ENCODE results near the gene MEX3C.

Gene MEX3C

DNA sequence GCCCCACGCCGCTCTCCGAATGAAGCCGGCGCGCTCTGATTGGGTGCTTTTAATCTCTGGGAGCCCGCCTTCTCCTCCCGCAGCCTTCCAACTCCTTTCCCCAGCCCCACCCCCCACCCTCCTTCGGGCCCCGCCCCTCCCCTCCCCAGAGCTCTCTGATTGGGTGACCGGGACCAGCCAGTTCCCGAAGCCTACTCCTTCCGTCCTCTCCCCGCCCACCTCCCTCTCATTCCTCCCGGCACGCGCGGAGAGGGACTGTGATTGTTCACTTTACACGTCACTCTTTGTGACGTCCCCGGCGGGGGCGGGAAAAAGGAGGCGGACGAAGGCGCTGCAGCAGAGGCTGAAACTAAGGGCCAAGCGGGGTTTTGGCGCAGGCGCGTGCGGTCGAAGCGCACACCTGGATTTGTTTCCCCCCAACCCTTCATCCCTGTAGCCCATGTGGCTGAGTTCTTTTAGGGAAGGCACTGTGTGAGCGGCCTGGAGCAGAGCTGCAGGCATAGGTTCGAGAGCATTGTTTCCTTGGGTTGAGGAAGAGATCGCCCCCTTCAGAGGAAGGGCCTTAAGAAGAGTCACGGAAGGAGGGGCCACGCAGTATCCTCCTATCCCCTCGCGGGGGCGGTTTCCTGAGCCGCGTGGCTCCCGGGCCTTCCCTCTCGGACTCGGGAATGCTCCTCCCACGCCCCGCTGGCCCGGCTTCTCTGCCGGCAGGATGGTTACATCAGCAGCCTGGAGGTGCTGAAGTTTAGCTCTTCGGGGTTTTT, at the start of gene MEX3C:
Gene MEX3C (minus strand): TSS at position 21 of the 764 bp plus-strand sequence. CDS start 361 bp downstream, outside the sequence.
- peak; percentile 98 for DNase-seq (ENCODE audit: low read depth)

DNA sequence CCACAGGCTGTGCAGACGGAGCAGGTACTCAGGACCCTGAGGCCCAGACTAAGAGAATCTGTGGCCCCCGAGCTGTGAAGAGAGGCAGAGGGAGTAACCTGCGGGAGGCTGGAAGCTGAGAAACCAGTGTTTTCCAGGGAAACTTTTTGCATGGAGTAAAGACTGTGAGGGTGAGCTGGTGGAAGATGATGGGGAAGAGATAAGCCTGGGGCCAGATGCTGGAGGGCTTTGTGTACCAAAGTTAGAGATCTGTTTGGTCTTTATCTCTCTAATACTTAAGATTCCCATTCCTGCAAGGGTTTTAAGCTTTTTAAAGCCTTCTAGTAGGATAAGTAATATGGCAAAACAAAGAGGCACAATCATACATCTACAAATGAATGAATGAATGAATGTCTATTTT, 43.7 kb upstream of the MEX3C start:
- DNase-seq (ENCODE audit: low read depth), result no peak

DNA sequence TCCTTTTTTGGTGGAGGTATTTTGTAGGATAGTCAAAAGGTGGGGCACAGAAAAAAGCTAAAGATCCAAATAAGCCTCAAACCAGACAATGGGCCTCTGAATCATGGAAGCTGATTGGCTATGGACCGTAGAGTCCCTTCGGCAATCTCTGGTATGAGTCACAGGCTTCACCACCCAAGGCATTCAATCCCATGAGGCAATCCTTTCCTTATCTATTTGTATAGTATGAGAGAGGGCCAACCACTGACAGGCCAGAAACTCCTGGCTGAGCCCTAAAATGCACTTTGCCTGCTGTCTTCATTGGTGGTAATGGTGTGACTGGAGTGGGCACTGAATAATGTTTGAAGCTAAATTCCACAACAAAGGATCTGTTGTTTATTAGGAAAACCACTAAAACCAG, 38.7 kb upstream of the MEX3C start:
- no peak for DNase-seq (ENCODE audit: low read depth)

DNA sequence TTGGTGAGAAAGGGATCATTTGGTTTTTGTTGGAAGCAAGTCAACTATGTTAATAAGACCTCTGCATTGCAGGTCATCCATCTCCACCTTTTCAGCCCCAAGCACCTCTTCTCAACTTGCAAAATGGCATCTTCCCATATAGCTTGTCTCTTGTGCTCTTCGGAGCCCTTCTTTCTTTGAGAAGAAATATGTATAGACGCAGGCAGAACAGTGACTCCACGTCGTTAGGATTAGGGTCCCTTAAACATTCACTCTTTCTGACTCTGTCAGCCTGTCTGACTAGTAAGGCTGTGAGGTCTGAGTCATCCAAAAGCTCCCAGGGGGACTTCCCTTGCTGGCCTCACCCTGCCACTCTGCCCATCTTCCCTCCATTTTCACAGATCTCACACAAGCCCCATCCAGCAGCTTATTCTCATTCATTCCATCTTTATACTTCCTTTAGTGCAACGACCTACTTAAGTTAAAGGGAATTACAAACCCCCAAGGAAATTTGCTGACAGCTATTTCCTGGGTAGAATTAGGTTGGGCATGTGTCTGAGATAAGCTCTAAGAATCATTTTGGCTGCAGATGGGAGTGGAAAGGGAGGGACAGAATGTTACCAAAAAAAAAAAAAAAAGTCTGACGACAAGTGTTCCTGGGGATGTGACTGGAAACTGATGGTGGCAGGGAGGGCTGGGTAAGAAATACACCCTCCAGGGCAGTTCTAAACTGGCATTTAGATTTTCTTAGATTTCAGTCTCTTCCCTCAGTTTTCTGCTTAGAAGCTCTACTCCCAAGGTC, 37.7 kb upstream of the MEX3C start:
- no peak for DNase-seq (ENCODE audit: low read depth)

DNA sequence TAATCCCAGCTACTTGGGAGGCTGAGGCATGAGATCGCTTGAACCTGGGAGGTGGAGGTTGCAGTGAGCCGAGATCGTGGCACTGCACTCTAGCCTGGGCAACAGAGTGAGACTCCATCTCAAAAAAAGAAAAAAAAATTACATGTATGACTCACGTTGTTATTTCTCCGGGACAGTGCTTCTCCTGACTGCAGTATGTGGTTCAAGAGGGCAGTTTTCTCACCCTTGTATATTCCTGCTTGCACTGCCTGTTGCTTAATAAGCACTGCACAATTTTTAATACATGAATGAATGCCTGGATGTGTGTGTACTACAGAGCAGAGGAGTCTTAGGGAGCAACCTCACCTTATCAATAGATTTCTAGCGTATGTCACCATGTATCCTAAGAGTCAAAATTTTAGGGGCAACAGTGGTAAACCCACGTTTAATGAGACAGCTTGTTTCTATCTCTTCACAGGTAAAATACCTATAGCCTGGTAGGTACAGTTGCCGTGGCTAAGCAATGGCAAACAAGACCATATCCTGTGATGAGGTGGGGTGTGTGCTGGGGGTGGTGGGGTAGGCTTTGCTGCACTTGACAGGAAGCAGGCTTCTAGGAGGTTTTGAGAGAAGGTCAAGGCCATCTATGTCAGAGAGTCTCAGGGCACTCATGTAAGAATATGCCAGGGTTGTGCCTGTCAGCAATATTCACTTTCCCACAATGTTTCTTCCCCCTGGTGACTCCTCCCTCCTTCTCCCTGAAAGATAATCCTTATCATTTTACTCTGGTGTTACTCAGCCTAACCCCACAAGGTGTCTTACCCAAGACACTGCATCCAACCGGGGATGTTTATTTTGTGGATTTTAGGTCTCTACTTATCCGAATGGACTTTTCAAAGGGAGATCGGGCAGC, 36.9 kb upstream of the MEX3C start:
- DNase-seq (ENCODE audit: low read depth), result no peak

DNA sequence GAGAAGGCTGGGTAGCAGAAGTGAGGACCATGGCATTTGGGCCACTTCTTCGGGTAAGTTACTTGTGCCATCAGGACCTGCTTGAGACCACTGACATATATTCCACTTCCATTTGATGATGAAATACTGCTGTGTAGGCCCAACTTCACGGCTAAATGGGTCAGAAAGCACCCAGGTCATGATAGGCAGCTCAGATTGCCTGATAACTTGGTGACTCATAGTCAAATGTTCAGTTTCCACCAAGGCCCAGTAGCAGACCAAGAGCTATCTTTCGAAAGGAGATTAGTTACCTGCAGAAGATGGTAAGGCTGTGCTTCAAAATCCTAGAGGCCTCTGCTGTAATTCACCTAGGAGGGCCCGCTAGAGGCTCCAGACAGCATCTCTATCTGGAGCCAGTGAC, 31.8 kb upstream of the MEX3C start:
- DNase-seq (ENCODE audit: low read depth), result no peak

DNA sequence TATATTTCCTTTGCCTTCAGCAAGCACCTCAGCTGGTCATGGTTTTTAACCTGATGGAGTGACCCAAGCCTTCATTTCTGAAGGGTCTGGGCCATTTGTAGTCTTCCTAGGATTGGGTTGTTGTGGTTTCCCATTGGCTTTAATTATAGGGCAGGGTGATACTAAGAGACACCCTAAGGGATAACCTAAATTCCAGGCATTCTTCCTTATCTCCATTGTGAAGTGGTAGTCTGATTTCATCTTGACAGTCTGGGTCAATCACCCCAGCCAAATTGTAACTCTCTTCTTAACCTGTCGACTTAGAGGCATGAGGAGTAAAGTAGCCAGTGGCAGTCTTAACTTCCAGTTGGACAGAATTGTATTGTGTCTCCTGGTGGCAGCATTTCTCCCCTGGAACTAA, 30.2 kb upstream of the MEX3C start:
- no peak for DNase-seq (ENCODE audit: low read depth)

DNA sequence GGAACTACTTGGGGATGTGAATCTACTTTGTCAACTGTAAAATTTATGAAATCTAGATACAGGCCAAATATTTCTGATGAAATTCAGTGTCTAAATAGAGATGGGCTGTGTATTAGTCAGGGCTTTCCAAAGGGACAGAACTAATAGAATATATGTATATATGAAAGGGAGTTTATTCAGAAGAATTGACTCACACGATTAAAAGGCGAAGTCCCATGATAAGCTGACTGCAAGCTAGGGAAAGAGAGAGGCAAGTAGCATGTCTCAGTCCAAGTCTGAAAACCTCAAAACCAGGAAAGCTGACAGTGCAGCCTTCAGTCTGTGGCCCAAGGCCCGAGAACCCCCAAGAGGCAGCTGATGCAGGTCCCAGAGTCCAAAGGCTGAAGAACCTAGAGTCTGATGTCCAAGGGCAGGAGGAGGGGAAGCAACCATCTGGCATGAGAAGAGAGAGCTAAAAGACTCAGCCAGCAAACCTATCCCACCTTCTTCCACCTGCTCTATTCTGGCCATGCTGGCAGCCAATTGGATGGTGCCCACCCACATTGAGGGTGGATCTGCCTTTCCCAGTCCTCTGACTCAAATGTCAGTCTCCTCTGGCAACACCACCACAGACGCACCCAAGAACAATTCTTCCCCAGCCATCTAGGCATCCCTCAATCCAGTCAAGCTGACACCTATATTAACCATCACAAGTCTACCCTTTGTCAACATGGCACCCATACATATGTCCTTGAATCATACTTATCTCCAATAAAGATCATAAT, 29.3 kb upstream of the MEX3C start:
- DNase-seq (ENCODE audit: low read depth), result no peak

DNA sequence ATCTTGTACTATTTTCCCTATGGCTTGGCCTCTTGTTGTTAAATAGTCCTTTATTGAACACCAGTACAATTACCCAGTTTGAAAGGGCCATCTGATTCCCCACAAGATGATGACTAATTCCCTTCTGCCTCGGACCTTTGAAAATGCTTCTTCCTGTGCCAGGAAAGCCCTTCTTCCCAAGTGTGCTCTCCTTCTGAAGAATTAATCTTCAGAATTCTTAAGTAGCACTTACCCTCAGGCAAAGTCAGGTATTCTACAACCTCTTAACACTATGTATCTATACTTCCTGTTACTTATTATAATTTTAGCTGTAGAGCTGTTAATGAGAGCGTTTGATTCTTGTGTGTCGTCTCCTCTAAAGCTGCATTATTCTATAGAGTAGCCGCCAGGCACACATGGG, 28.6 kb upstream of the MEX3C start:
- DNase-seq (ENCODE audit: low read depth), result no peak

DNA sequence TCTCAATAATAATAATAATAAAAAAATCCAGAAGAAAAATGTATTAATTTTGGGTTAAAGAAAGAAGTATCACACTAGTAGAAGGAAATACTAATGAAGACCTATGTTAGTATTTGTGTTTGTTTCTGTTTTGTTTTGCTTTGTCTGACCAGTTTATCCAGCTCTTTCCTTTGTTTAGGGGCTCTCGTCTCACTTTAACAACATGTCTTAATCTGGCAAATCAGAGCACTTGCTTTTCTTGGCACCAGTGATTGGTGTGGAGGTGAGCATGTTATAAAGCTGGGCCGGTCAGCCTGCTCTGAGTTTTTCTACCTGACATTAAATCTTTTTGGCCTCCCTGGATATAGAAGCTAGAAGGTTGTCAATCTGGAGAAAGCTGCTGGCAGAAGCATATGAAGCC, 15.1 kb upstream of the MEX3C start:
- no peak for DNase-seq (ENCODE audit: low read depth)

DNA sequence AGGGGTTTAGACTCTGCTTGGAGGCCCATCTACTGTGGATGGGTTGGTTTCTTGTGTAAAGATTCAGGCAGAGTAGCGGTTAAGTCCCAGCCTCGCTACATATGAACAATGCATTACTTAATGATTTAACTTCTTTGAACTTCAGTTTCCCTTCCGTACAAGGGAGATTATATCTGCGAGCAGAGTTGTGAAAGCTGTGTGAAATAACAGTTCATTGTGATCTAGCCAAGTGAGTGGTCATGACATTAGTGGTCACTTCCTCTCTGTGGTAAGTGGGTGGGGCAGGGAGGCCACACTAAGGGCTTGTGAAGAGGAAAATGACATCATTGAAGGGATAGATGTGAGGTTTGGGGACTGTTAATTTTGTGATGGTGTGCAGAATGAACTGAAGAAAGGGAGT, 14.1 kb upstream of the MEX3C start:
- no peak for DNase-seq (ENCODE audit: low read depth)

DNA sequence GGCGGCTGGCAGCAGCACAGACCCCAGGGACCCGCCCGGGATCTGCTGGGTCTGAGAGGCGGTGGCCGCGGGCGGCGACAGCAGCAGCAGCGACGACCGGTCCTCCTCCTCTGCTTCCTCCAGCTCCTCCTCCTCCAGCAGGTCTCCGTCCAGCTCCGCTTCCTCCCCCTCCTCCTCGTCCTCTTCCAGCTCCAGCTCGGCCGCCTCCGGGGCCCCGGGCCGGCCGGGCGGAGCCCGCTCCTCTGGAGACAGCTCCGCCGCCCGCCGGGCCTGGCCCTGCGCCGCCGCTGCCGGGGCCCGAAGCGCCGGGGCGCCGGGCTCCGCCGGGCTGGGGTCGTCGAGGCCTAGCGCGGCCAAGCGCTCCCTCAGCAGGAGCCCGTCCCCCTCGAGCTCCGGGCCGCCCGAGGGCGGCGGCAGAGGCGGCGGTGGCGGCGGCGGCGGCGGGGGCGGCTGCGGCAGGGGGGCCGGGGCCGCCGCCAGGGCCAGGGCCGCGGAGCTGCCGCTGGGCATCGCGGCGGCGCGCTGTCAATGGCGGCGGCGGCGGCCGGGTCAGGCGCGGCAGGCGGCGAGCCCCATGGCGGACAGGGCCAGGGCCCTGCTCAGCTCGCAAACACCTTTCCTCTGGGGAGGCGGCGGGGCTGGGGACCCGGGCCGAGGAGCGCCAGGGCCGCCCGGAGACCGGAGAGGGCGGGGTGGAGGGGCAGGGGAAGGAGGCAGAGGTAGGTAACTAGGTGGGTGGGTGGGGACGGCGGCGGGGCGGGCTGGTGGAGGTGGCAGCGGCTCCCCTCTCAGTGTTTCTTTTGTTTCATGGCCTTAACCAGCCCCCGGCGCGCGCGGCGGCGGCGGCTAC, 445 bp downstream of the MEX3C start:
- DNase-seq (ENCODE audit: low read depth), result no peak

DNA sequence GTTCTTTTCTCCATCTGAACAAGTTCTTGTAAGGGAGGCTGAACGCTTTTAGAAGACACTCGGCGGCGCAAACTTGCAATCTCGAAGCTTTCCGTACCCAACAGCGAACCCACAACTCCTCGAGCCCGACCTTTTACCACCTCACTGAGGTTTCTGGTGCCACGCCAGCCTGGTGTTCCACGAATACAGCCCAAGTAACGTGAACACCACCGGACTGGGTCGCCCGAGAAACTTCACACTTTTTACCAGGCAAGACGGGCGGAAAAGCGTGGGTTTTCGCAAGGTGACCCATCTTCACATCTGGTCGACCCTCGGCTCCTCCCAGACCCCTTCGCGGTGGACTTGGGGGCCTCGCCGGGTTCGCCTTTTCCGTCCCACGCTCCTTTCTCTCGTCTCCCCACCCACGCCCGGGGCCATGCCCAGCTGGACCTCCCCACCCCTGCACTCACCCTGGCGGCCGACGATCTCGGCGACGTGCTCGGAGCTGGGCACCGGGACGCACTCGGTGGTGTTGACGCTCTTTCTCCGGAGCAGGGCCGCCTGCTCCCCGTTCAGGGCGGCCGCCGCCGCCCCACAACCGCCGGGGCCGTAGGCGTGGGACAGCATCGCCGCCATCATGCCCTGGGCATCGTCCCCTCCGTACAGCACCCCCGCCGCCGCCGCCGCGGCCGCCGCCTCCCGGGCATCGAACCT, 1.2 kb downstream of the MEX3C start:
- DNase-seq (ENCODE audit: low read depth), result no peak

DNA sequence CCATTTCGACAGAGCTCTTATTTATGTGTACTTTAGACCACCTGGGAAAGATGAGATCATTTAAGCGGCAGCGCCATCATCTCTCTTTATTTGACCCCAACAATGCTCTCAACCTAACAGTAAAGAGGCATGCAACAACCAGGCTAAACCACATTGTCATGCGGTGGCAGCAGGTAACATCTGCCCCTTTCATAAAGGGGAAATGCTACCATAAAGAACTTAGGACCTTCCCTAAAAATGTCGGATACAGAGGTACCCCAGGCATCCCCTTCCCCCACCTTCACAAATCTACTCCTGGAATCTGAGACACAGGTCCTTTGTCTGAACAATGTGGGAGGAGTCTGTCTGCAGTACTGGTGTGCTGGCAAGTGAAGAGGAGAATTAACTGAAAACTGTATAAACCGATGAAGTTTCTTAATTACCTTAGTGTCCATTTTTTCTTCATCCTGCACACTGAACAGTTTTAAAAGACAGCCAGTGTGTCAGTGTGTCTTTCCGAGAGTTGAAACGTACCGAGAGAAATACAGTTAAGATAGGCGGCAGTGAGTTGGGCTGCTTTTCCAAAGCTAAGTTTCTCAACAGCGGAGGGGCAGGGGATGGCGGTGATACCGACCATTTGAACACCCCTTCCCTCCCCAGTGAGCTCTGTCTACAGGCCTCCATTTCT, 1.9 kb downstream of the MEX3C start:
- no peak for DNase-seq (ENCODE audit: low read depth)

DNA sequence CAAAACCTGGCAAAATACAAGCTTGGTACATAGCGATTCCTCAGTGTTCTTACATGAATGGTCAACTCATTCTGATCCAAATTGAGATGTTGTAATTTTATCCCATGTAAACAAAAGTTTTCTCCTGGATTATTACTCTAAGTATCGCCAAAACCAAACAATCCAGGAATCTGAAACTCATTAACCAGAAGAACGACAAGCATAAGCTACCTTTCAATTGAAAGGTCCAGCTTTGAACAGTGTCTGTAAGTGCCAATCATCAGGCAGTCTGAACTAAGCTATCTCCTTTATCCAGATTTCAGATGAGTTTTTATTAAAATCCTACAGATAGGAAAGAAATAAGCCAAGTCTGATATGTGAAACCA, 2.4 kb downstream of the MEX3C start:
- DNase-seq (ENCODE audit: low read depth), result no peak

DNA sequence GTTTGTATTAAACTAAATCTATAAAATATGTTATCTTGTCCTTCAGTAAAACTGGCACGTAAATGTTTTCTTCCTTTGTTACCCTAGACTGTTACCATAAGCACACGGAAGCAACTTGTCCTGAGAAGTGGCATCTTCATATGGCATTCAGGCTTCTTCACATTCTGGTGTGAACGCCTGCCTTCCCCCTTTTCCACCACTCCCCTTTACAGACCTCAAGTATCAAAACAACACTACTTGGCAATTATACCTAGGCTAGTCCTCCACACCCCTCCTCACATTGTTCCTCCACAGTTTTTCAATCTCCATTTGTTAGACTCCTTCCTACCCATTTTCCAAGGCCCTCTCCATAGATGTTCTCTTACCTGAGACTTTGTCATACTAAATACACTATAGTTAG, 2.9 kb downstream of the MEX3C start:
- DNase-seq (ENCODE audit: low read depth), result no peak

DNA sequence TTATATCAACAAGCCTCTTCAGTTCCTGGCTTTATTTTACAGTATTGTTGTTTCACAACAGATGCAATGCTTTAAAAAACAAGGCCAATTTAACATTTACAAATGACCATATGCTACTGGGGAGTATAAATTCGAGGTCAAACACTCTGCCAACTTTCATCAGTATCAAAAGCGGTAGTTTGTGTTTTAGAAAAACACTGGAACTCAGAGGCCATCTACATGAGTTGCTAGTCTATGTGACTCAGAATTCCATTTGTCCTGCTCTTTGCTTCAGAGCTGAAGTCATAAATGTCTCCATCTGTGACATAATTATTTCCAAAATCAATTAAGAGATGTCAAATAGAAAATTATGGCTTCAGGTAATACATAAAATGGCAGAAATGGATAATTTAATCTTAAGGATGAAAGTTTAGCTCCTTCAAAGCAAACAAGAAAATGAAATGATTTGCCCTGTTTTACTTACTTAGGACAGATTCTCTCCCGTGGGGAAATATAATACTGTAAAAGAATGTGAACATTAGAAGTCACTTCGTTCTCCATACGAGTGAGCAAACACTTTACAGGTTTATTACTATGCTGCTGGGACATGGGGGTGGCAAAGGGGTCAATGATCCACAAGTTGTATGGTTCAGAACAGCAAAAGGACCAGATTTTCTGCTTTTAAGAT, 3.7 kb downstream of the MEX3C start:
- DNase-seq (ENCODE audit: low read depth), result no peak

DNA sequence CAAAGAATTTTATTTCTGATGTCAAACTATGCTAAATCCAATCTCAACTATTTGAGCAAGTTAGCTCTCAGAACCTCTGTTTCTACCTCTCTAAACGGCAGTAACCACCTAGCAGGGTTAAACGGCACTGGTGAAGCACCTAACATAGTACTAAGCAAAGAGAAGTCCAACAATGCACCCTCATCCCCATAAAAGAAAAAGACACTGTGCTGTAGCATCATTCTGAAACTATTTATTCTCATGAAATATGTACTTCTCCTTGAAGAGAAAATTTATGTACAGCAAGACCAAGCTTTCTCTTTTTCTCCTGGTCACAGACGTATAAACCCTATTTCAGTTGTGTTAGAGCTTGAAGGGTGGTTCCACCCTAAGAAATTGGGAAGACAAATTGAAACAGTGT, 4.8 kb downstream of the MEX3C start:
- DNase-seq (ENCODE audit: low read depth), result no peak

DNA sequence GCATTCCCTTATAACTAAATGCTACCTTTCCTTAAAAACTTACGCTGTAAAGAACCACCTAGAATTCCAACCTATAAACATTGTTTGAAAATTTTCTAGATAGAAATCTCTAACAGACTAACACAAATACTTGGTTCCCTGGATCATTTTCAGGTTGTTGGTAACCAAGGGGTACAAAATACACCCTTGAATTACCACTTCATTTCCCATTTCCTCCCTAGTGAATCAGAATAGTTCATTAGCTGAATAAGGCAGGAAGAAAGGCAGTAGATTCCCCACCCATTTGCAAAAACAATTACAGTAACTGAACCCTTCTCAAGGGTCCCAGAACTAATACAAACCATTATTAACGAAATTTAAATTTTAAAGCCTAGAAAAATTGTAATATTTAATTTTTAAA, 5.5 kb downstream of the MEX3C start:
- DNase-seq (ENCODE audit: low read depth), result no peak

All from fibroblast of the conjunctiva (primary cell).